GM18951 (cell line): ENCODE data around the gene TRMT13.

Source experiments
- POLR2A ChIP-seq: IDR thresholded peaks from 4 replicates; pipeline ENCODE4 v1.6.1; 2011; ENCODE audit warnings: mild to moderate bottlenecking; ENCODE audit not compliant: insufficient read length, insufficient read depth; ENCODE audit errors: extremely low read depth
- in situ Hi-C: fragments of 300-500 bp; cut with MboI; formaldehyde crosslinking; loops from one replicate; pipeline ENCODE4 v1.12.0; 2022; ENCODE audit warnings: low sequenced_read_pairs, mixed read lengths, inconsistent platforms; ENCODE audit not compliant: unreplicated experiment

Gene TRMT13

GRCh38 chr1:100134872-100135271 is 1.9 kb downstream of the TRMT13 start:
- in situ Hi-C loops, result no loop called here
- TF ChIP-seq POLR2A, result no peak

- TF ChIP-seq POLR2A, result no peak
- in situ Hi-C loops, result no loop called here
Measured at GRCh38 chr1:100137602-100138001, 4.6 kb downstream of the TRMT13 start.

- in situ Hi-C loops, result no loop called here
- no peak for TF ChIP-seq POLR2A
Measured at GRCh38 chr1:100141192-100141591, 8.2 kb downstream of the TRMT13 start.

GRCh38 chr1:100142343-100142742 is 9.4 kb downstream of the TRMT13 start:
- TF ChIP-seq POLR2A, result no peak
- in situ Hi-C loops, result no loop called here

- in situ Hi-C loops, result no loop called here
- TF ChIP-seq POLR2A, result no peak
Measured at GRCh38 chr1:100145116-100145515, 12.2 kb downstream of the TRMT13 start.

- no peak for TF ChIP-seq POLR2A
- in situ Hi-C loops, result no loop called here
Measured at GRCh38 chr1:100146958-100147357, 14.0 kb downstream of the TRMT13 start.

GRCh38 chr1:100147875-100148274 is 14.9 kb downstream of the TRMT13 start:
- TF ChIP-seq POLR2A, result no peak
- in situ Hi-C loops, result no loop called here

GRCh38 chr1:100151679-100152078 is 18.7 kb downstream of the TRMT13 start:
- TF ChIP-seq POLR2A, result no peak
- in situ Hi-C loops, result no loop called here

- no peak for TF ChIP-seq POLR2A
- in situ Hi-C loops, result no loop called here
Measured at GRCh38 chr1:100152271-100152670, 19.3 kb downstream of the TRMT13 start.

GRCh38 chr1:100162881-100163280 is 29.9 kb downstream of the TRMT13 start:
- in situ Hi-C loops, result no loop called here
- no peak for TF ChIP-seq POLR2A

- no peak for TF ChIP-seq POLR2A
- in situ Hi-C loops, result no loop called here
Measured at GRCh38 chr1:100164216-100164615, 31.3 kb downstream of the TRMT13 start.

- in situ Hi-C loops, result no loop called here
- TF ChIP-seq POLR2A, result no peak
Measured at GRCh38 chr1:100164702-100165101, 31.7 kb downstream of the TRMT13 start.

GRCh38 chr1:100168051-100168450 is 35.1 kb downstream of the TRMT13 start:
- in situ Hi-C loops, result no loop called here
- TF ChIP-seq POLR2A, result no peak

- no peak for TF ChIP-seq POLR2A
- in situ Hi-C loops, result no loop called here
Measured at GRCh38 chr1:100177295-100178041, 44.5 kb downstream of the TRMT13 start.

GRCh38 chr1:100178091-100178490 is 45.1 kb downstream of the TRMT13 start, which contains the start of gene LRRC39:
Gene LRRC39 (minus strand): TSS chr1:100178256. CDS start chr1:100168516, 9,740 bp downstream.
- in situ Hi-C loops, result no loop called here
- TF ChIP-seq POLR2A, result no peak

GRCh38 chr1:100183370-100183769 is 50.4 kb downstream of the TRMT13 start:
- in situ Hi-C loops, result no loop called here
- no peak for TF ChIP-seq POLR2A
